Heart right ventricle (tissue), 16 donors: ENCODE measurements around the gene LRRTM3. TPM values are rescaled to one million over a fixed set of nuclear protein-coding genes. Genes with fewer than 3 reads are reported as not detected.
A peak's percentile ranks its signal among the peaks of the same experiment; 100 is the strongest.

Source experiments
- ATAC-seq, 8 donors: fragments of 200-7000 bp; cut with Tn5 transposase; one replicate each; pipeline ENCODE4 v1.9.1; 2020; ENCODE audit warnings: mild to moderate bottlenecking in 8 of 8, moderate library complexity in 8 of 8, moderate number of reproducible peaks in 1 of 8
- DNase-seq, 2 donors: peaks; one replicate each; pipeline ENCODE4 v3.0.0-alpha.2; 2020
- H3K27ac ChIP-seq, 10 donors: fragments of 200-600 bp; sonication (generic) in 2 of 10; one replicate each; pipeline versions ENCODE4 v1.5.0 to v1.8.0; 2020 to 2022; ENCODE audit warnings: mild to moderate bottlenecking in 3 of 10
- H3K27me3 ChIP-seq, 7 donors: fragments of 200-600 bp; one replicate each; pipeline ENCODE4 v1.8.0; 2021 to 2022; ENCODE audit warnings: mild to moderate bottlenecking in 2 of 7
- H3K36me3 ChIP-seq, 9 donors: fragments of 200-600 bp; sonication (generic) in 1 of 9; one replicate each; pipeline versions ENCODE4 v1.5.0 to v1.8.0; 2020 to 2022; ENCODE audit warnings: mild to moderate bottlenecking in 2 of 9
- H3K4me1 ChIP-seq, 9 donors: fragments of 200-600 bp; sonication (generic) in 1 of 9; one replicate each; pipeline versions ENCODE4 v1.5.0 to v1.8.0; 2020 to 2022; ENCODE audit warnings: mild to moderate bottlenecking in 4 of 9
- H3K4me3 ChIP-seq, 10 donors: fragments of 200-600 bp; sonication (generic) in 2 of 10; one replicate each; pipeline versions ENCODE4 v1.5.0 to v1.8.0; 2020 to 2022; ENCODE audit warnings: mild to moderate bottlenecking in 7 of 10, moderate library complexity in 2 of 10
- H3K9me3 ChIP-seq, 11 donors: fragments of 200-600 bp in 10 of 11; sonication (generic) in 2 of 11; one replicate each; pipeline versions ENCODE4 v1.5.0 to v1.8.0; 2013 to 2022; ENCODE audit warnings: mild to moderate bottlenecking in 2 of 11, control low read depth in 1 of 11, moderate library complexity in 1 of 11
- WGBS, 2 donors: extraction: QIAGEN DNeasy Blood & Tissue Kit; methylation state at CpG; one replicate each; pipeline ENCODE4 v1.1.7; 2013; ENCODE audit warnings: inconsistent platforms in 1 of 2; 5-methylcytosine and 5-hydroxymethylcytosine counted together
- intact Hi-C, 10 donors: fragments of 100-400 bp; cut with DNase I; formaldehyde crosslinking; loops; one replicate each; pipeline versions ENCODE4 v1.11.1 to v1.14.2; 2022
- polyA plus RNA-seq, 2 donors: library from polyadenylated mRNA; stranded (reverse); fragments of 200-250 nt; gene quantifications; one replicate each; pipeline ENCODE4 v1.2.3, GENCODE V29; 2013
- total RNA-seq, 10 donors: library from RNA; stranded (reverse); fragmentation: NEBNext Ultra II Directional in 3 of 10; extraction: Animal tissue kit (Norgen Biotek cat#: 25700) in 3 of 10; gene quantifications; one replicate each; pipeline versions ENCODE4 v1.2.1 to v1.2.4, GENCODE V29; 2021 to 2023
- TF ChIP-seq, protein P1 (sequence below), 9 donors: fragments of 200-600 bp; sonication (generic) in 2 of 9; IDR thresholded peaks; one replicate each; pipeline versions ENCODE4 v1.5.0 to v1.8.0; 2021 to 2022; ENCODE audit warnings: antibody characterized with exemption in 9 of 9, mild to moderate bottlenecking in 5 of 9, moderate library complexity in 1 of 9
- donor health status: Arrhythmogenic right ventricular cardiomyopathy.
- donor health status: ischemic (EF 13 %, LVEDD 7.1; RV severe dilation, severe dysfunction).
- donor health status: healthy with polysubstance abuse.
- donor health status: DM: no; HTN: yes; CAD: no.
- donor health status: DM: no; HTN: no; CAD: no.
- donor health status: ischemic (EF 25% LVEDD 6.9; RV normal size, moderate dysfunction).
- donor health status: ischemic (EF 25% LVEDD 5.7; RV mildly dilated, moderate dysfunction).
- donor health status: healthy.
- donor health status: DM: yes; HTN: yes; CAD: no.
- donor health status: Ischemic cardiomyopathy.
- donor health status: ischemic (EF 35%, LVEDD 5.7; RV mildly dilated, moderate dysfunction).
- donor health status: nonischemic (EF 11% LVEDD 7.7; RV severe dilation, severe dysfunction).
- donor health status: DM: yes; HTN: yes; CAD: no.
- donor health status: PGD.
- donor health status: ischemic (EF 29% LVEDD 5.4; RV normal size, mild dysfunction).
- donor health status: nonischemic (EF 23%, LVEDD 6.1; RV moderate dilation, normal function).

Gene LRRTM3
- total and polyA plus RNA-seq, 12 donors, result not detected

- WGBS, 2 donors, result 68 to 77% methylated on average over 11 of the region's 11 CpGs
- no peak for DNase-seq
- Histone ChIP-seq H3K4me1 (peaks cover 0 to 14% (median 0%) of the 10 kb centered on the region in 9 donors), H3K27ac (no peak overlapping the region), H3K4me3 (peak overlapping the region in 2 of 10 donors; percentile 20 to 27), H3K27me3 (peaks cover 0 to 63% (median 30%) of the 10 kb centered on the region in 7 donors), H3K36me3 (no peaks in the 10 kb centered on the region), H3K9me3 (no peaks in the 10 kb centered on the region)
- TF ChIP-seq, protein P1, sequence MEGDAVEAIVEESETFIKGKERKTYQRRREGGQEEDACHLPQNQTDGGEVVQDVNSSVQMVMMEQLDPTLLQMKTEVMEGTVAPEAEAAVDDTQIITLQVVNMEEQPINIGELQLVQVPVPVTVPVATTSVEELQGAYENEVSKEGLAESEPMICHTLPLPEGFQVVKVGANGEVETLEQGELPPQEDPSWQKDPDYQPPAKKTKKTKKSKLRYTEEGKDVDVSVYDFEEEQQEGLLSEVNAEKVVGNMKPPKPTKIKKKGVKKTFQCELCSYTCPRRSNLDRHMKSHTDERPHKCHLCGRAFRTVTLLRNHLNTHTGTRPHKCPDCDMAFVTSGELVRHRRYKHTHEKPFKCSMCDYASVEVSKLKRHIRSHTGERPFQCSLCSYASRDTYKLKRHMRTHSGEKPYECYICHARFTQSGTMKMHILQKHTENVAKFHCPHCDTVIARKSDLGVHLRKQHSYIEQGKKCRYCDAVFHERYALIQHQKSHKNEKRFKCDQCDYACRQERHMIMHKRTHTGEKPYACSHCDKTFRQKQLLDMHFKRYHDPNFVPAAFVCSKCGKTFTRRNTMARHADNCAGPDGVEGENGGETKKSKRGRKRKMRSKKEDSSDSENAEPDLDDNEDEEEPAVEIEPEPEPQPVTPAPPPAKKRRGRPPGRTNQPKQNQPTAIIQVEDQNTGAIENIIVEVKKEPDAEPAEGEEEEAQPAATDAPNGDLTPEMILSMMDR (IDR thresholded peaks at IDR 0.05), result no peak
- intact Hi-C loops, result loop anchor here in 1 of 10 donors (10.0 kb wide), 1 partner anchor 597 kb away; no protein-coding TSS in a partner anchor
- no peak for ATAC-seq
Measured at GRCh38 chr10:66927251-66927935, 1.6 kb downstream of the LRRTM3 start.

- Histone ChIP-seq H3K27me3 (peaks cover 0 to 63% (median 30%) of the 10 kb centered on the region in 7 donors), H3K4me1 (peaks cover 0 to 14% (median 0%) of the 10 kb centered on the region in 9 donors), H3K36me3 (no peaks in the 10 kb centered on the region), H3K27ac (no peak overlapping the region), H3K9me3 (no peaks in the 10 kb centered on the region), H3K4me3 (peak overlapping the region in 5 of 10 donors; percentile 6 to 28 (median 20))
- no peak for DNase-seq
- WGBS, 2 donors, result 3 to 5% methylated on average over 30 of the region's 30 CpGs
- ATAC-seq, result peak in 5 of 8 donors; percentile 55 to 67 (median 59)
- TF ChIP-seq, protein P1 (IDR thresholded peaks at IDR 0.05), result no peak
- intact Hi-C loops, result loop anchor here in 1 of 10 donors (10.0 kb wide), 1 partner anchor 597 kb away; no protein-coding TSS in a partner anchor
Measured at GRCh38 chr10:66927971-66928770, 2.3 kb downstream of the LRRTM3 start.

DNA sequence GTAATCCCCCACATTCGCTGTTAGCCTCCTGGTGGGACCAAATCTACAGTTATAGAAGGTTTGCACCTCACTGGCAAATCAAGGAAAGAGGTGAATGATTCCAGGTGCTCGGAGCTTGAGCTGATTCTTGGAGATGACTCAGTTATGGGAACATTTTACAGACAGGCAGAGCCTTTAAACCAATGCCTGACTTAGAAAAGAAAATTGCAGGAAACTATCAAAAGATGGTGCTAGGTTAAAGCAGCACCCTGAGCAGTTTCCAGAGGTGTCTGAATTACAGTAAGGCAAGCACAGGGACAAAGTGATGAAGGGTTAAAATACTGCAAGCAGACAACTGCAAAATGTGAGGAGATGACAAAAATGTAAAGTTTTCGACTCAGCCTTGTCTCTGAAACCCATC, 2.9 kb downstream of the LRRTM3 start:
- H3K36me3 ChIP-seq, result no peaks in the 10 kb centered on the region
- TF ChIP-seq, protein P1 (IDR thresholded peaks at IDR 0.05), result no peak
- no peak for ATAC-seq
- no peak for DNase-seq
- no peaks in the 10 kb centered on the region for H3K9me3 ChIP-seq
- H3K4me3 ChIP-seq, result no peak overlapping the region
- WGBS, 2 donors, result 45 to 48% methylated on average over 3 of the region's 3 CpGs
- peaks cover 0 to 14% (median 0%) of the 10 kb centered on the region in 9 donors for H3K4me1 ChIP-seq
- no peak overlapping the region for H3K27ac ChIP-seq
- intact Hi-C loops, result loop anchor here in 1 of 10 donors (10.0 kb wide), 1 partner anchor 596 kb away; no protein-coding TSS in a partner anchor
- H3K27me3 ChIP-seq, result peaks cover 0 to 63% (median 30%) of the 10 kb centered on the region in 7 donors

GRCh38 chr10:66929375-66929774, 3.5 kb downstream of the LRRTM3 start:
- TF ChIP-seq, protein P1 (IDR thresholded peaks at IDR 0.05), result no peak
- H3K9me3 ChIP-seq, result no peaks in the 10 kb centered on the region
- 49 to 59% methylated on average over 5 of the region's 5 CpGs for WGBS, 2 donors
- no peak overlapping the region for H3K27ac ChIP-seq
- no peak for DNase-seq
- no peak for ATAC-seq
- H3K4me1 ChIP-seq, result peaks cover 0 to 14% (median 0%) of the 10 kb centered on the region in 9 donors
- H3K27me3 ChIP-seq, result peaks cover 0 to 63% (median 30%) of the 10 kb centered on the region in 7 donors
- H3K4me3 ChIP-seq, result no peak overlapping the region
- no peaks in the 10 kb centered on the region for H3K36me3 ChIP-seq
- intact Hi-C loops, result loop anchor here in 1 of 10 donors (10.0 kb wide), 1 partner anchor 595 kb away; no protein-coding TSS in a partner anchor
